ENCODE measurements around the gene C19orf53. TPM values are rescaled to one million over a fixed set of nuclear protein-coding genes. Genes with fewer than 3 reads are reported as not detected.

C19orf53 gene
- total and polyA plus RNA-seq, 9 of the 15 experiments (the other 6 are each of a cell fraction or from before 2014, with no cell fraction given), result 98.5 to 441 (median 164) TPM

GRCh38 chr19:13748169-13748828, 26.0 kb upstream of the C19orf53 start (continued):
- TF ChIP-seq JUN (IDR thresholded peaks at IDR 0.05; ENCODE audit: borderline replicate concordance, low read depth, low read length), result no peak
- TF ChIP-seq JUN (CRISPR knock-in tag; IDR thresholded peaks at IDR 0.05; ENCODE audit: borderline replicate concordance), result no peak
- TF ChIP-seq POLR3A (IDR thresholded peaks at IDR 0.05; ENCODE audit: borderline replicate concordance, extremely low read depth, insufficient read depth, insufficient read length), result no peak
- no peak for TF ChIP-seq CREB3L1 (IDR thresholded peaks at IDR 0.05; ENCODE audit: borderline replicate concordance, low read depth)
- TF ChIP-seq TRIM24 (IDR thresholded peaks at IDR 0.05), result no peak
- TF ChIP-seq CBX3 (IDR thresholded peaks at IDR 0.05; ENCODE audit: borderline replicate concordance in 1 of 2, low read length in 2 of 2), result no peak
- TF ChIP-seq ZNF282 (CRISPR knock-in tag; IDR thresholded peaks at IDR 0.05), result no peak
- TF ChIP-seq MGA (IDR thresholded peaks at IDR 0.05), result no peak
- no peak for TF ChIP-seq KAT7 (CRISPR knock-in tag; IDR thresholded peaks at IDR 0.05; ENCODE audit: borderline replicate concordance)
- peak; percentile 89 for TF ChIP-seq CREM (IDR thresholded peaks at IDR 0.05; ENCODE audit: low read depth)

All from K562 (cell line).